Midbrain (tissue), 1 donor: ENCODE measurements around the gene STT3B.

Source experiments
- DNase-seq: peaks from one replicate; lab custom pipeline; 2025; lab: John Stamatoyannopoulos, UW

The STT3B gene

GRCh38 chr3:31521468-31521867, 11.3 kb upstream of the STT3B start:
- DNase-seq: no peak

- no peak for DNase-seq
These were observed 10.6 kb upstream of the STT3B start for GRCh38 chr3:31522152-31522551.

- DNase-seq: no peak
These were observed 9.2 kb upstream of the STT3B start for GRCh38 chr3:31523543-31523942.

GRCh38 chr3:31525532-31525931, 7.2 kb upstream of the STT3B start:
- no peak for DNase-seq

GRCh38 chr3:31529421-31529820, 3.3 kb upstream of the STT3B start:
- DNase-seq: no peak

GRCh38 chr3:31530039-31530959, 2.4 kb upstream of the STT3B start:
- DNase-seq: no peak

GRCh38 chr3:31530960-31531335, 1.8 kb upstream of the STT3B start:
- no peak for DNase-seq

- no peak for DNase-seq
These were observed 1.2 kb upstream of the STT3B start for GRCh38 chr3:31531452-31531991.

GRCh38 chr3:31531992-31532586, 636 bp upstream of the STT3B start:
- DNase-seq: peak; percentile 100

GRCh38 chr3:31533169-31534064, 692 bp downstream of the STT3B start:
- peak; percentile 57 for DNase-seq

GRCh38 chr3:31534065-31534425, 1.3 kb downstream of the STT3B start:
- no peak for DNase-seq

- DNase-seq: no peak
These were observed 3.8 kb downstream of the STT3B start for GRCh38 chr3:31536497-31536896.

- DNase-seq: no peak
These were observed 6.1 kb downstream of the STT3B start for GRCh38 chr3:31538801-31539200.

- DNase-seq: no peak
These were observed 6.5 kb downstream of the STT3B start for GRCh38 chr3:31539275-31539674.

- no peak for DNase-seq
These were observed 8.4 kb downstream of the STT3B start for GRCh38 chr3:31541089-31541488.

GRCh38 chr3:31542246-31542645, 9.5 kb downstream of the STT3B start:
- no peak for DNase-seq

- no peak for DNase-seq
These were observed 10.7 kb downstream of the STT3B start for GRCh38 chr3:31543375-31543774.

- no peak for DNase-seq
These were observed 11.9 kb downstream of the STT3B start for GRCh38 chr3:31544634-31545033.

- no peak for DNase-seq
These were observed 13.4 kb downstream of the STT3B start for GRCh38 chr3:31546162-31546561.

- DNase-seq: no peak
These were observed 14.0 kb downstream of the STT3B start for GRCh38 chr3:31546725-31547124.

GRCh38 chr3:31550452-31551251, 17.9 kb downstream of the STT3B start:
- peak; percentile 31 for DNase-seq
